Neural cell (in vitro differentiated cells): ENCODE data around the gene FAM241A.

Experiments used
- EP300 ChIP-seq: fragments of 450-650 bp; conservative IDR thresholded peaks from 2 replicates; pipeline ENCODE4 v1.6.1; 2014; ENCODE audit warnings: antibody characterized with exemption, mild to moderate bottlenecking, moderate library complexity; ENCODE audit not compliant: poor library complexity, severe bottlenecking
- EZH2 ChIP-seq: fragments of 200-600, 300-800 bp; shearing (Covaris generic), sonication (generic); IDR thresholded peaks from 2 replicates; pipeline ENCODE4 v1.6.1; 2014; ENCODE audit warnings: antibody characterized with exemption, low read length, borderline replicate concordance, mild to moderate bottlenecking; ENCODE audit not compliant: insufficient read depth, poor library complexity, severe bottlenecking
- MXI1 ChIP-seq: fragments of 450-650 bp; conservative IDR thresholded peaks from 2 replicates; pipeline ENCODE4 v1.6.1; 2014; ENCODE audit warnings: antibody characterized with exemption, mild to moderate bottlenecking; ENCODE audit not compliant: poor library complexity, severe bottlenecking
- POLR2AphosphoS5 ChIP-seq: IDR thresholded peaks from 2 replicates; pipeline ENCODE4 v1.6.1; 2012
- RAD21 ChIP-seq: fragments of 450-650 bp; conservative IDR thresholded peaks from 2 replicates; pipeline ENCODE4 v1.6.1; 2014; ENCODE audit warnings: antibody characterized with exemption, mild to moderate bottlenecking, moderate library complexity
- TAF1 ChIP-seq: IDR thresholded peaks from 2 replicates; pipeline ENCODE4 v1.6.1; 2012; ENCODE audit warnings: low read depth
- TF ChIP-seq, protein P1 (sequence below): fragments of 450-650 bp; IDR thresholded peaks from 2 replicates; pipeline ENCODE4 v1.5.1; 2014; ENCODE audit warnings: antibody characterized with exemption, mild to moderate bottlenecking, moderate library complexity; ENCODE audit not compliant: poor library complexity, severe bottlenecking

DNA sequence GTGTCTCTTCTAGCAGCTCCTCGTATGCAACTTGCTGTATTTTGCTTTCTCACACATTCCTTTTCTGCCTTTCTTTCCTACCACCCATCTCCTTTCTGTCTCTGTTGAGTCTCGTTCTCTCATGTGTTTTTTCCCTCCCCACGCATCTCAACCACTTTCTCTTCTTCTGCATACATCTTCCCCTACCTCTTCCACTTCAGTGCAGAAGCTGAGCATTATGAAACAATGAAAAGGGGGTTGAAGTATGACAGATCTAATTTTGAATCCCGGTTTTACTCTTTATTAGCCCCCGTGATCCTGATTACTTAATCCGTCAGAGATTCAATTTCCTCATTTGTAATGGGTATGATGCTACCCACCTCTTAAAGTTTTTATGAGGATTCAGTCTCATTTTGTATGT, 7.3 kb downstream of the FAM241A start:
- TF ChIP-seq, protein P1, sequence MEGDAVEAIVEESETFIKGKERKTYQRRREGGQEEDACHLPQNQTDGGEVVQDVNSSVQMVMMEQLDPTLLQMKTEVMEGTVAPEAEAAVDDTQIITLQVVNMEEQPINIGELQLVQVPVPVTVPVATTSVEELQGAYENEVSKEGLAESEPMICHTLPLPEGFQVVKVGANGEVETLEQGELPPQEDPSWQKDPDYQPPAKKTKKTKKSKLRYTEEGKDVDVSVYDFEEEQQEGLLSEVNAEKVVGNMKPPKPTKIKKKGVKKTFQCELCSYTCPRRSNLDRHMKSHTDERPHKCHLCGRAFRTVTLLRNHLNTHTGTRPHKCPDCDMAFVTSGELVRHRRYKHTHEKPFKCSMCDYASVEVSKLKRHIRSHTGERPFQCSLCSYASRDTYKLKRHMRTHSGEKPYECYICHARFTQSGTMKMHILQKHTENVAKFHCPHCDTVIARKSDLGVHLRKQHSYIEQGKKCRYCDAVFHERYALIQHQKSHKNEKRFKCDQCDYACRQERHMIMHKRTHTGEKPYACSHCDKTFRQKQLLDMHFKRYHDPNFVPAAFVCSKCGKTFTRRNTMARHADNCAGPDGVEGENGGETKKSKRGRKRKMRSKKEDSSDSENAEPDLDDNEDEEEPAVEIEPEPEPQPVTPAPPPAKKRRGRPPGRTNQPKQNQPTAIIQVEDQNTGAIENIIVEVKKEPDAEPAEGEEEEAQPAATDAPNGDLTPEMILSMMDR = no peak
- TF ChIP-seq EP300 (no peak), TAF1 (no peak), EZH2 (no peak), MXI1 (no peak), POLR2AphosphoS5 (no peak), RAD21 (no peak)
